Measurements from ENCODE around the gene ALDH1L1.
A peak's percentile ranks its signal among the peaks of the same experiment; 100 is the strongest.

Gene ALDH1L1

DNA sequence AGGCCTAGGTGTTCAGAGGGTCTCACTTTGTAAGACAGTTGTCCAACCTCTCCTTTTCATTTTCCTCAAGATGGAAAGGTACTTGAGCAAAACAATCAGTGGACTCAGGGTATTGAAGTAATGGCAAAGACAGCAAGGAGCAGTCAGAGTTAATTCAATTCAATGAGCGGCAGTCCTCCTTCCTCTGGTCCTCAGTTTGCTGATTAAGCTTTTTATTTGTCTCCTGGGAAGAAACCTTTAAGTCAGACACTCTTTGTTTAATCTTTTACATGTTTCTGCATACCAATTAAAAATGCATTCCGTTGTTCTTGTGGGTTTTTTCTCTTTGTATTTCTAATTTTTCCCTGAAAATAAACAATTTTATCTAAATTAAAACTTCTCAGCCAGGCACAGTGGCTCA is 18.9 kb upstream of the ALDH1L1 start:
- Histone ChIP-seq H3K9me3 (no peaks in the 10 kb centered on the region; the same call in 1 of the 2 replicates), H3K36me3 (no peaks in the 10 kb centered on the region), H3K27me3 (no peaks in the 10 kb centered on the region), H3K4me1 (no peaks in the 10 kb centered on the region), H3K4me3 (ENCODE audit: low read depth, low read length) (no peak overlapping the region)
- no peak for TF ChIP-seq CTCF (IDR thresholded peaks at IDR 0.05; ENCODE audit: low read depth, low read length)
- DNase-seq = no peak

DNA sequence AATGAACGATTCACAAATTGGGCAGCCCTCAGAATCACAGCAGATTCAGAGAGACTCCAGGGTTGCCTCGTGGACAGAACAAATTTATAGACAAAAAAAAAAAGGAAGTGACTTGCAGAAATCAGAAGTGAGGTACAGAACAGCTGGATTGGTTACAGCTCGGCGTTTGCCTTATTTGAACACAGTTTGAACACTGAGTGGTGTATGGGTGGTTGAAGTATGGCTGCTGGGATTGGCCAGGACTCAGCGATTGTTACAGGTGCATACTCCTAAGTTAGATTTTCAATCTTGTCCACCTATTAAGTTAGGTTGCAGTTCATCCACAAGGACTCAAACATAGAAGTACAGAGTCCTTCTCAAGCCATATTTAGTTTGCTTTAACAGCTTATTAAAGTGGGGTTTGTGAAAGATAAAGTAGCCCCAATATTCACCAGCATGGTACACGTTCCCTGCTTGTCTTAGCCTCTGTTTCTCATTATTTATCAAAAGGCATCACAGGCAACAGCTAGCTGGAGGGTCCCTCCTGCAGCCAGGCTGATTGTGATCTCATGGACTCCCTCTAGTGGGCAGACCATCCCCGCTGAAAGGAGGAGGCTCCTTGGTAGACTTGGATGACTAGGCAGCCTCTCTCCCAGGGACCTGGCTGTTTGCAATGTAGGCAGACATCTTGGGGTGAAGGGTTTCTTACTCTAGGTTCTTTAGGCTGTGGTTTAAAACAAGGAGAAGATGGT is 17.6 kb upstream of the ALDH1L1 start:
- DNase-seq = peak; percentile 77
- H3K27me3 ChIP-seq = no peaks in the 10 kb centered on the region
- H3K36me3 ChIP-seq = no peaks in the 10 kb centered on the region
- TF ChIP-seq CTCF (IDR thresholded peaks at IDR 0.05; ENCODE audit: low read depth, low read length) = peak; percentile 92
- H3K9me3 ChIP-seq = no peaks in the 10 kb centered on the region; the same call in 1 of the 2 replicates
- no peak overlapping the region for H3K4me3 ChIP-seq (ENCODE audit: low read depth, low read length)
- H3K4me1 ChIP-seq = no peaks in the 10 kb centered on the region

DNA sequence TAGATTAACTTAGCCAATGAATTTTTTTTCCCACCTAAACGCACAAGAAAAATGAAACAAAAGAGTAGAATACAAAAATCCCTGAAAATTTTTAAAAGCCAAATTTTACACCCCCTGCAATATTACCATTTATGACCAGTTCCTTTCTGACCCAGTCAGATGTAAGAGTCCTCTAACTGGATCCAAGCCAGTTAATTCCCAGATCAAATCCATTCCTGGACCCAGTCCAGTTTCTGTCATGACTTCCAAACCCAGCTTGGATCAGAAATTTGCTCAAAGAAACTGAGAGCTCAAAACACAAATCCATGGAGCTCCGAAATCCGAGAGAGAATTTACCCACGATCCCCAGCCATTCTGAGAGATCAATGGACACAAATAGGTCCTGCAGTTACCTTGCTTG is 17.0 kb upstream of the ALDH1L1 start:
- Histone ChIP-seq H3K4me3 (ENCODE audit: low read depth, low read length) (no peak overlapping the region), H3K4me1 (no peaks in the 10 kb centered on the region), H3K36me3 (no peaks in the 10 kb centered on the region), H3K9me3 (no peaks in the 10 kb centered on the region; the same call in 1 of the 2 replicates), H3K27me3 (no peaks in the 10 kb centered on the region)
- DNase-seq = no peak
- no peak for TF ChIP-seq CTCF (IDR thresholded peaks at IDR 0.05; ENCODE audit: low read depth, low read length)

- Histone ChIP-seq H3K4me1 (no peaks in the 10 kb centered on the region), H3K9me3 (no peaks in the 10 kb centered on the region; the same call in 1 of the 2 replicates)
- no peak for DNase-seq
These were observed 14.4 kb upstream of the ALDH1L1 start for GRCh38 chr3:126194713-126195305.

DNA sequence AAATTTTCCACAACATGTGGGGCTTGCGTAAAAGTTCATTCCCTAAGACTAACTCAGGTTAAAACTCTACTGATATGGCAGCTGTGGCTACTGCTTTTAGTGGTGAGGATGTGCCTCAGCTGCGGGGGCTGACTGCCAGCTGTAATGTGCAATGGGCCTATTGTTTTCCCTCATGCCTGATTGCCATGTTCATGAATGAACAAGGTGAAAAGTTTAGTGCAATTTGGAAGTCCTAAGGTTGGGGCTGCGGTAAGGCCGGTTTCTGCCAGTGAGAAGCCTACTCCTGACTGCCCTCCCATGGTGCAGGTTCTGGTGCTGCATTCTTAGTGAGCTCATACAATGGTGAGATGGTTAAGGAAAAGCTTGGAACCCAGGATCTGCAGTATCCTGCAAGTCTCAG is 10.9 kb upstream of the ALDH1L1 start:
- no peaks in the 10 kb centered on the region for H3K36me3 ChIP-seq
- H3K4me3 ChIP-seq (ENCODE audit: low read depth, low read length) = no peak overlapping the region
- no peaks in the 10 kb centered on the region for H3K9me3 ChIP-seq
- H3K27me3 ChIP-seq = no peaks in the 10 kb centered on the region; the same call in 1 of the 2 replicates
- no peak for TF ChIP-seq CTCF (IDR thresholded peaks at IDR 0.05; ENCODE audit: low read depth, low read length)
- H3K4me1 ChIP-seq = no peaks in the 10 kb centered on the region
- DNase-seq = no peak

More at GRCh38 chr3:126194713-126195305, 14.4 kb upstream of the ALDH1L1 start:
- Histone ChIP-seq H3K27me3 (no peaks in the 10 kb centered on the region), H3K4me3 (ENCODE audit: low read depth, low read length) (no peak overlapping the region), H3K36me3 (no peaks in the 10 kb centered on the region)
- TF ChIP-seq CTCF (IDR thresholded peaks at IDR 0.05; ENCODE audit: low read depth, low read length) = no peak

DNA sequence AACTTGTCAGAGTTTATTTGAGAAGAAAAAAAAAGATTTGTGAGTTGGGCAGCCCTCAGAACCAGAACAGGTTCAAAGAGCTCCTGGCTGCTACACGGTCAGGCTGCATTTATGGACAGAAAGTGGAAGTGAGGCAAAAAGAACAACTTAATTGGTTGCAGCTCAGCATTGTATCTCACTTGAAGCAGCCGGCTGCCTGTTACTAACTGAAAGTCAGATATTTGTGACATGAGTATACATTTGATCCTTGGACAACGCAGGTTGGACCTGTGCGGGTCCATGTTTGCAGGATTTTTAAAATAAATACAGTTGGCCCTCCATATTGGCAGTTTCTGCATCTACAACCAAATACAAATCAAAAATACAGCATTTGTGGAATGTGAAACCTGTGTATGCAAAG is 7.5 kb upstream of the ALDH1L1 start:
- DNase-seq = no peak
- Histone ChIP-seq H3K4me3 (ENCODE audit: low read depth, low read length) (no peak overlapping the region), H3K4me1 (no peaks in the 10 kb centered on the region), H3K27me3 (no peaks in the 10 kb centered on the region; the same call in 1 of the 2 replicates), H3K36me3 (no peaks in the 10 kb centered on the region), H3K9me3 (no peaks in the 10 kb centered on the region)
- TF ChIP-seq CTCF (IDR thresholded peaks at IDR 0.05; ENCODE audit: low read depth, low read length) = no peak

All from BE2C (cell line).